Upper lobe of left lung (tissue), 4 donors: ENCODE measurements around the gene STUB1.

Source experiments
- CTCF ChIP-seq, 6 experiments: fragments of 450-650 bp in 4 of 6; fragments of 200-600 bp in 2 of 6; sonication (generic) in 2 of 6; IDR thresholded peaks; one replicate each; pipeline ENCODE4 v1.5.1; 2016 to 2019; ENCODE audit warnings: antibody characterized with exemption in 6 of 6
- POLR2A ChIP-seq, 4 donors: fragments of 450-650 bp; IDR thresholded peaks; one replicate each; pipeline ENCODE4 v1.5.1; 2016 to 2017; ENCODE audit warnings: antibody characterized with exemption in 4 of 4, mild to moderate bottlenecking in 2 of 4
- POLR2AphosphoS5 ChIP-seq, 2 donors: sonication (generic); formaldehyde crosslinking; IDR thresholded peaks; one replicate each; pipeline ENCODE4 v1.5.1; 2017; ENCODE audit warnings: antibody characterized with exemption in 2 of 2

- TF ChIP-seq POLR2AphosphoS5 (IDR thresholded peaks at IDR 0.05) (no peak), POLR2A (IDR thresholded peaks at IDR 0.05) (no peak), CTCF (IDR thresholded peaks at IDR 0.05) (no peak)
Measured at GRCh38 chr16:678209-678857, 1.9 kb upstream of the STUB1 start.
